Measurements from ENCODE around the gene FGF14.
"Not testable (repeated sequence)": the region's sequence is repeated elsewhere in the genome, so short reads cannot be mapped to it uniquely, and the experiment has no call there.

FGF14 gene

GRCh38 chr13:102187313-102187712, 214.5 kb downstream of the FGF14 start:
- DNase-seq: no peak

GRCh38 chr13:102185375-102185984, 216.4 kb downstream of the FGF14 start:
- DNase-seq: no peak

- no peak for DNase-seq
These were observed 218.2 kb downstream of the FGF14 start for GRCh38 chr13:102183509-102184182.

- DNase-seq: no peak
These were observed 219.7 kb downstream of the FGF14 start for GRCh38 chr13:102182170-102182569.

- DNase-seq: no peak
These were observed 224.4 kb downstream of the FGF14 start for GRCh38 chr13:102177431-102177830.

- no peak for DNase-seq
These were observed 225.0 kb downstream of the FGF14 start for GRCh38 chr13:102176846-102177245.

- no peak for DNase-seq
These were observed 229.4 kb downstream of the FGF14 start for GRCh38 chr13:102172406-102172805.

- DNase-seq: no peak
These were observed 231.5 kb downstream of the FGF14 start for GRCh38 chr13:102170305-102170704.

- DNase-seq: no peak
These were observed 232.3 kb downstream of the FGF14 start for GRCh38 chr13:102169471-102170015.

GRCh38 chr13:102152790-102153189, 249.1 kb downstream of the FGF14 start:
- no peak for DNase-seq

- DNase-seq: no peak
These were observed 254.5 kb downstream of the FGF14 start for GRCh38 chr13:102147353-102147752.

GRCh38 chr13:102145750-102146149, 256.1 kb downstream of the FGF14 start:
- no peak for DNase-seq

GRCh38 chr13:102142473-102142826, 259.4 kb downstream of the FGF14 start:
- no peak for DNase-seq

- no peak for DNase-seq
These were observed 260.0 kb downstream of the FGF14 start for GRCh38 chr13:102141625-102142472.

GRCh38 chr13:102139626-102140025, 262.2 kb downstream of the FGF14 start:
- DNase-seq: no peak

GRCh38 chr13:102138635-102139190, 263.1 kb downstream of the FGF14 start:
- DNase-seq: no peak

GRCh38 chr13:102137904-102138303, 263.9 kb downstream of the FGF14 start:
- DNase-seq: not testable (repeated sequence)

- DNase-seq: no peak
These were observed 265.0 kb downstream of the FGF14 start for GRCh38 chr13:102136735-102137296.

GRCh38 chr13:102132777-102133295, 269.0 kb downstream of the FGF14 start:
- no peak for DNase-seq

- DNase-seq: no peak
These were observed 270.6 kb downstream of the FGF14 start for GRCh38 chr13:102131246-102131645.

GRCh38 chr13:102128216-102128810, 273.5 kb downstream of the FGF14 start:
- no peak for DNase-seq

GRCh38 chr13:102127153-102127552, 274.7 kb downstream of the FGF14 start:
- DNase-seq: no peak

Data from activated naive CD4-positive, alpha-beta T cell (primary cell).